Right atrium auricular region (tissue), 2 donors: ENCODE results near the gene MX1. TPM values are rescaled to one million over a fixed set of nuclear protein-coding genes. Genes with fewer than 3 reads are reported as not detected.

Source experiments
- DNase-seq: peaks from one replicate; pipeline ENCODE4 v3.0.0-alpha.2; 2019; ENCODE audit warnings: low spot score
- H3K27ac ChIP-seq, 2 donors: fragments of 200-600 bp; sonication (generic); 1 replicate in 1 of 2; 2 replicates in 1 of 2; pipeline ENCODE4 v1.5.1; 2016 to 2019
- H3K27me3 ChIP-seq, 2 donors: fragments of 200-600 bp; sonication (generic); one replicate each; pipeline versions ENCODE4 v1.5.1 to v1.6.0; 2017 to 2019
- H3K36me3 ChIP-seq: fragments of 200-600 bp; sonication (generic); one replicate; pipeline ENCODE4 v1.5.1; 2016
- H3K4me1 ChIP-seq, 2 donors: fragments of 200-600 bp; sonication (generic); one replicate each; pipeline versions ENCODE4 v1.5.1 to v1.6.0; 2017 to 2019
- H3K4me3 ChIP-seq, 2 donors: fragments of 200-600 bp; sonication (generic); 1 replicate in 1 of 2; 2 replicates in 1 of 2; pipeline ENCODE4 v1.5.1; 2017 to 2019; ENCODE audit warnings: mild to moderate bottlenecking in 1 of 2, moderate library complexity in 1 of 2
- H3K9me3 ChIP-seq, 2 donors: fragments of 200-600 bp; sonication (generic); one replicate each; pipeline ENCODE4 v1.5.1; 2019
- total RNA-seq, 2 donors: library from RNA; depleted of rRNA; stranded (reverse); fragments of >200 nt; gene quantifications; one replicate each; pipeline ENCODE4 v1.1.0, GENCODE V29; 2016
- TF ChIP-seq, protein P1 (sequence below), 2 donors: fragments of 200-600 bp; sonication (generic); IDR thresholded peaks; one replicate each; pipeline ENCODE4 v1.5.1; 2019; ENCODE audit warnings: antibody characterized with exemption in 2 of 2

Gene MX1
- total RNA-seq, 2 donors from 2014 or later = 6.9 to 8.5 TPM

DNA sequence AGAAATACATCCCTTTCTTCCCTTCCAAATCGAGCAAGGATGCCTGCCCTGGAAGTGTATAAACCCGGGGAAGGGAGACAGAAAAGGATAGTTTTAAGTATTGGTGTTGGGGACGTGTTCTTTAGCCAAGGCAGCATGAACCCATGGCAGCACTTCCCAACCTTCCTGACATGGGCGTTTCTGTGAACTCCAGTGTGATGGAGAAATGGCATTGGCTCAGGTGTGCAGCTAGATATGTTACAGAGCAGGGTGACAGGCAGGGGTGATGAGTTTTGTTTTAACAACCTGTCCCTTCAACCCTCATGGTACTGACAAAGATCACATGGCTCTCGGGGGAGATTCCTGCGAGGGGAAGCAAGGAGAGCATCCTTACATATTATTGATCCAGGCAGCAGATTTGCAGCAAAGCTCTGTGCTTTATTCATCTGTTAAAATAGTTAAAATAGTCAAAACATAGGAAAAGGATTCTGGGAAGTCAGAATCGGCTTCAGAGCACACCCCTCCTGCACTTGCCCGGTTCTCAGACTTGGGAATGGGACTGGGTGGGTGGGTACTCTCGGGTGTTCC lies 4.0 kb downstream of the MX1 start:
- peaks cover 0 to 5% of the 10 kb centered on the region in 2 donors for H3K9me3 ChIP-seq
- no peaks in the 10 kb centered on the region for H3K27me3 ChIP-seq
- no peak overlapping the region for H3K4me3 ChIP-seq
- H3K4me1 ChIP-seq = peaks cover 0 to 16% of the 10 kb centered on the region in 2 donors
- no peak overlapping the region for H3K27ac ChIP-seq
- H3K36me3 ChIP-seq = peaks cover 29% of the 10 kb centered on the region
- DNase-seq = peak; percentile 42
- TF ChIP-seq, protein P1, sequence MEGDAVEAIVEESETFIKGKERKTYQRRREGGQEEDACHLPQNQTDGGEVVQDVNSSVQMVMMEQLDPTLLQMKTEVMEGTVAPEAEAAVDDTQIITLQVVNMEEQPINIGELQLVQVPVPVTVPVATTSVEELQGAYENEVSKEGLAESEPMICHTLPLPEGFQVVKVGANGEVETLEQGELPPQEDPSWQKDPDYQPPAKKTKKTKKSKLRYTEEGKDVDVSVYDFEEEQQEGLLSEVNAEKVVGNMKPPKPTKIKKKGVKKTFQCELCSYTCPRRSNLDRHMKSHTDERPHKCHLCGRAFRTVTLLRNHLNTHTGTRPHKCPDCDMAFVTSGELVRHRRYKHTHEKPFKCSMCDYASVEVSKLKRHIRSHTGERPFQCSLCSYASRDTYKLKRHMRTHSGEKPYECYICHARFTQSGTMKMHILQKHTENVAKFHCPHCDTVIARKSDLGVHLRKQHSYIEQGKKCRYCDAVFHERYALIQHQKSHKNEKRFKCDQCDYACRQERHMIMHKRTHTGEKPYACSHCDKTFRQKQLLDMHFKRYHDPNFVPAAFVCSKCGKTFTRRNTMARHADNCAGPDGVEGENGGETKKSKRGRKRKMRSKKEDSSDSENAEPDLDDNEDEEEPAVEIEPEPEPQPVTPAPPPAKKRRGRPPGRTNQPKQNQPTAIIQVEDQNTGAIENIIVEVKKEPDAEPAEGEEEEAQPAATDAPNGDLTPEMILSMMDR (IDR thresholded peaks at IDR 0.05) = no peak

DNA sequence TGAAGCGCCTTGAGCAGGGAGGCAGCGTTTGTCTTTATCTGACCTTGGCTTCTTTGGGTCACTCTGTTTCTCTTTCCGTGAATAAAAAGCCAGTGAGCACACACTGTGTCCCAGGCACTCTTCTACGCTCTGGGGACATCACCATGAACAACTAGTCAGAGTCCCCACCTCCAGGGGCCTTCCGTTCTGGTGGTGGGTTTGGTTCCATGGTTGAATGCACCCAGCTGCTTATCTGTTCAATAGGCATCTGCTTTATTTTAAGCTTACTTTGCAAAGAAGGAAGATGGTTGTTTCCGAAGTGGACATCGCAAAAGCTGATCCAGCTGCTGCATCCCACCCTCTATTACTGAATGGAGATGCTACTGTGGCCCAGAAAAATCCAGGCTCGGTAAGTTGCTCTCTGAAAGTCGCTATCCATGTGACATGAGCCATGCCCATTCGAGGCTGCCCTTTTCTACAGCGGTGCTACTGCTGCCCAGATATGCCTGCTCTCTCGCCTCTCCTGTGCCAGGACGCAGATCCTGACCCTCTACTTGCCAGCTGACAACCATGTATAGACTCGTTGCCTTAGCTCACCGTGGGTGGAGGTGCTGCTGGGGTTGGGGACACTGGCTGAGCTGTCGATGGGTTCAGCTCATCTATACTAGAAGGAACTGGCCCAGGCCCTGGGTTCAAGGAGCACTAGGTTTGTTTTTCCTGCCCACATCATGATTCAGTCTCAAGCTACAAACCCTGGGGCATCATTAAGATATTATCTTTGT lies 5.9 kb downstream of the MX1 start:
- H3K27ac ChIP-seq = no peak overlapping the region
- H3K36me3 ChIP-seq = peaks cover 46% of the 10 kb centered on the region
- no peak for DNase-seq
- no peaks in the 10 kb centered on the region for H3K27me3 ChIP-seq
- no peak overlapping the region for H3K4me3 ChIP-seq
- peaks cover 0 to 6% of the 10 kb centered on the region in 2 donors for H3K9me3 ChIP-seq
- H3K4me1 ChIP-seq = peaks cover 0 to under 1% of the 10 kb centered on the region in 2 donors
- TF ChIP-seq, protein P1 (IDR thresholded peaks at IDR 0.05) = no peak

DNA sequence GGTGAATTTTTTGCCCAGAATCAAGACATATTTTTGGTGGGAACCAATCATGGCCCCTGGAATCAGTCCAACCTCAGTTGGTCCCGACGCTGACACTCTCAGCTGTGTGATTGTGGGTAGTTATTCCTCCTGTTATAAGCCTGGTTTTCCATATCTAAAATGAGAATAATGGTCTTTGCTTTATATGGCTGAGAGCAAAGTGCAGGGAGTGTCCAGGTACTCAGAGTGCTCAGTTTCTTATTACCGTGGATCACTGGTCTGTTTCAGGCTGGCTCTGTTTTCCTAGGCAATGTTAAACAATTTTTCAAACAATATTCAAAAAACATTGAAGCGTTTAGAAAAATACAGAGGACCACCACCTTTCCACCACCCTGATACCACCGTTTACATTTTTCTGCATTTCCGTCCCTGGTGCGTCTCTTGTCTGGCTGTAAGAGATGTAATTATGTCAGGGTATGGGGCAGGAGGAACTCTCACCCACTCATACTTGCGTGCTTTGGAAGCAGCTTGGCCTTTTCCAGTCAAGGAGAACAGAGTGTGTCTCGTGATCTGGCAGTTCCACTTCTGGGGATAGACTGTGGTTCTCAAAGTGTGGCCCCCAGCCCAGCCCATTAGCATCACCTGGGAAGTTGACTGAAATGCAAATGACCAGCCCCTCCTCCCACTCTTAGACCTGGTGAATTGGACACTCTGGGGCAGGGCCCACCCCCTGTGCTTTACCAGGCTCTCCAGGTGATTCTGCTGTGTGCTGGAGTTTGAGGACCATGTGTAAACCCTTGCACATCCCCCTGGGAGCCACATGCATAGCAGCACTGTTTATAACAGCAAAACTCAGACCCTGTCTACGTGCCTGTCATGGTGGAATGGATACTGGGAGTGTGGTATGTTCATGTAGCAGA lies 6.8 kb downstream of the MX1 start:
- no peaks in the 10 kb centered on the region for H3K27me3 ChIP-seq
- H3K4me1 ChIP-seq = no peaks in the 10 kb centered on the region
- TF ChIP-seq, protein P1 (IDR thresholded peaks at IDR 0.05) = no peak
- H3K36me3 ChIP-seq = peaks cover 46% of the 10 kb centered on the region
- peak; percentile 38 for DNase-seq
- H3K4me3 ChIP-seq = no peak overlapping the region
- no peak overlapping the region for H3K27ac ChIP-seq
- H3K9me3 ChIP-seq = peaks cover 0 to 6% of the 10 kb centered on the region in 2 donors

DNA sequence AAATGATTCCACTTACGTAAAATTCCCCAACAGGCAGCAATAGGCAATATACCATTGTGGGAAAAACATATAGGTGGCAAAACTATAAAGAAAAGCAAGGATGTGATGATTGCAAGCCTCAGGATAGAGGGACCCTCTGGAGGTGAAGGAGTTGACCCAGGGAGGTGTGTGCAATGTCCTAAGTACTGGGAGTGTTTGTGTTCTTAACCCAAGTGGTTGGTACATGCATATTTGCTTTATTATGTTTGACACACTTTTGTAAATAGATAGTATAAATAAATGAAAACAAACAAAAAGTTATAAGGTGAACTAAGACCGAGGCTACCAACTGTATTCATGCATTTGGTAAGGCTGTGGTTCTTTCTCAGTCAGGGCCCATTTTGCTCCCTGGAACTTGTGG lies 7.5 kb downstream of the MX1 start:
- peaks cover 0 to 6% of the 10 kb centered on the region in 2 donors for H3K9me3 ChIP-seq
- H3K4me3 ChIP-seq = no peak overlapping the region
- TF ChIP-seq, protein P1 (IDR thresholded peaks at IDR 0.05) = no peak
- DNase-seq = no peak
- H3K36me3 ChIP-seq = peaks cover 46% of the 10 kb centered on the region
- no peaks in the 10 kb centered on the region for H3K4me1 ChIP-seq
- H3K27me3 ChIP-seq = no peaks in the 10 kb centered on the region
- H3K27ac ChIP-seq = no peak overlapping the region

DNA sequence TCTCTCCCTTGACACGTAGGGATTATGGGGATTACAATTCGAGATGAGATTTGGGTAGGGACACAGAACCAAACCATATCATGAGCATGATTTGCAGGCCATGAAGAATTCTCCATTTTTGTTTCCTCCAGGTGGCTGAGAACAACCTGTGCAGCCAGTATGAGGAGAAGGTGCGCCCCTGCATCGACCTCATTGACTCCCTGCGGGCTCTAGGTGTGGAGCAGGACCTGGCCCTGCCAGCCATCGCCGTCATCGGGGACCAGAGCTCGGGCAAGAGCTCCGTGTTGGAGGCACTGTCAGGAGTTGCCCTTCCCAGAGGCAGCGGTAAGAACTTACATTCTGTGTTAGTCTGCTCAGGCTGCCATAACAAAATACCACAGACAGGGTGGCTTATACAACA lies 9.7 kb downstream of the MX1 start:
- no peaks in the 10 kb centered on the region for H3K27me3 ChIP-seq
- peak; percentile 32 for DNase-seq
- H3K27ac ChIP-seq = no peak overlapping the region
- no peak overlapping the region for H3K4me3 ChIP-seq
- peaks cover 0 to 6% of the 10 kb centered on the region in 2 donors for H3K9me3 ChIP-seq
- no peaks in the 10 kb centered on the region for H3K4me1 ChIP-seq
- H3K36me3 ChIP-seq = peaks cover 46% of the 10 kb centered on the region
- TF ChIP-seq, protein P1 (IDR thresholded peaks at IDR 0.05) = no peak
